H9 (cell line): Measurements from ENCODE around the gene NEK5. TPM values are rescaled to one million over a fixed set of nuclear protein-coding genes. Genes with fewer than 3 reads are reported as not detected.

Experiments used
- DNase-seq: peaks from one replicate; pipeline ENCODE4 v3.0.0-alpha.2; 2017
- H2AFZ ChIP-seq: one replicate; pipeline ENCODE4 v1.6.1; 2013; ENCODE audit warnings: mild to moderate bottlenecking, low read length, control low read depth, moderate library complexity
- H2AK5ac ChIP-seq: 2 replicates; pipeline ENCODE4 v1.6.1; 2013; ENCODE audit warnings: low read length, control low read depth, mixed read lengths; ENCODE audit not compliant: insufficient read length
- H2BK120ac ChIP-seq: one replicate; pipeline ENCODE4 v1.6.1; 2013; ENCODE audit warnings: low read depth, mild to moderate bottlenecking, low read length, control low read depth, inconsistent platforms; ENCODE audit not compliant: poor library complexity, severe bottlenecking
- H2BK12ac ChIP-seq: 2 replicates; pipeline ENCODE4 v1.6.1; 2013; ENCODE audit warnings: low read length, control low read depth, mixed read lengths, low read depth; ENCODE audit not compliant: insufficient read length
- H2BK15ac ChIP-seq: 2 replicates; pipeline ENCODE4 v1.6.1; 2013; ENCODE audit warnings: low read depth, low read length, control low read depth
- H2BK20ac ChIP-seq: one replicate; pipeline ENCODE4 v1.6.1; 2013; ENCODE audit warnings: low read depth, mild to moderate bottlenecking, low read length, control low read depth, inconsistent platforms; ENCODE audit not compliant: poor library complexity, severe bottlenecking
- H2BK5ac ChIP-seq: 2 replicates; pipeline ENCODE4 v1.6.1; 2013; ENCODE audit warnings: low read length, control low read depth, mixed read lengths; ENCODE audit not compliant: insufficient read length
- H3K14ac ChIP-seq: 2 replicates; pipeline ENCODE4 v1.6.1; 2013; ENCODE audit warnings: low read length, control low read depth; ENCODE audit not compliant: insufficient read depth
- H3K18ac ChIP-seq: 2 replicates; pipeline ENCODE4 v1.6.1; 2013; ENCODE audit warnings: low read depth, mild to moderate bottlenecking, mixed read lengths, low read length, control low read depth; ENCODE audit not compliant: insufficient read length
- H3K23ac ChIP-seq: 2 replicates; pipeline ENCODE4 v1.6.1; 2013; ENCODE audit warnings: low read length, control low read depth, mixed read lengths, low read depth; ENCODE audit not compliant: insufficient read length
- H3K23me2 ChIP-seq: 2 replicates; pipeline ENCODE4 v1.6.1; 2013; ENCODE audit warnings: low read depth, mild to moderate bottlenecking, mixed read lengths, low read length, control low read depth; ENCODE audit not compliant: insufficient read length, poor library complexity, severe bottlenecking
- H3K27ac ChIP-seq: 2 replicates; pipeline ENCODE4 v1.5.1; 2013; ENCODE audit warnings: low read length, control low read depth, mixed read lengths, low read depth; ENCODE audit not compliant: insufficient read length
- H3K27me3 ChIP-seq: 2 replicates; pipeline ENCODE4 v1.6.1; 2013; ENCODE audit warnings: low read length, control low read depth, inconsistent platforms; ENCODE audit not compliant: insufficient read depth
- H3K4ac ChIP-seq: 2 replicates; pipeline ENCODE4 v1.6.1; 2013; ENCODE audit warnings: low read depth, mild to moderate bottlenecking, control low read depth, inconsistent platforms, low read length, moderate library complexity
- H3K4me1 ChIP-seq: 2 replicates; pipeline ENCODE4 v1.6.1; 2013; ENCODE audit warnings: low read length, control low read depth, inconsistent platforms; ENCODE audit not compliant: insufficient read depth
- H3K4me2 ChIP-seq: 2 replicates; pipeline ENCODE4 v1.6.1; 2013; ENCODE audit warnings: low read length, control low read depth, mixed read lengths; ENCODE audit not compliant: insufficient read length, insufficient read depth
- H3K56ac ChIP-seq: 2 replicates; pipeline ENCODE4 v1.6.1; 2013; ENCODE audit warnings: low read depth, mild to moderate bottlenecking, mixed read lengths, low read length, control low read depth; ENCODE audit not compliant: insufficient read length
- H3K79me1 ChIP-seq: 2 replicates; pipeline ENCODE4 v1.6.1; 2013; ENCODE audit warnings: low read depth, mild to moderate bottlenecking, moderate library complexity, low read length, control low read depth, inconsistent platforms; ENCODE audit not compliant: insufficient read depth, poor library complexity, severe bottlenecking
- H3K79me2 ChIP-seq: 2 replicates; pipeline ENCODE4 v1.6.1; 2013; ENCODE audit warnings: low read length, control low read depth, inconsistent platforms; ENCODE audit not compliant: insufficient read depth
- H3K9ac ChIP-seq: 2 replicates; pipeline ENCODE4 v1.6.1; 2013; ENCODE audit warnings: low read length, control low read depth, mixed read lengths; ENCODE audit not compliant: insufficient read length; ENCODE audit errors: extremely low read depth
- H3K9me3 ChIP-seq: one replicate; pipeline ENCODE4 v1.6.1; 2013; ENCODE audit warnings: low read depth, low read length, inconsistent platforms; ENCODE audit not compliant: control insufficient read depth
- H3T11ph ChIP-seq: one replicate; pipeline ENCODE4 v1.6.1; 2013; ENCODE audit warnings: mild to moderate bottlenecking, low read length, control low read depth, inconsistent platforms
- H4K20me1 ChIP-seq: one replicate; pipeline ENCODE4 v1.6.1; 2013; ENCODE audit not compliant: control insufficient read depth, insufficient read length, insufficient read depth
- H4K5ac ChIP-seq: 2 replicates; pipeline ENCODE4 v1.6.1; 2013; ENCODE audit warnings: low read depth, mild to moderate bottlenecking, mixed read lengths, low read length, control low read depth; ENCODE audit not compliant: insufficient read length
- H4K8ac ChIP-seq: replicated peaks from 2 replicates; pipeline ENCODE4 v1.6.1; 2013; ENCODE audit warnings: low read length, control low read depth, mixed read lengths, low read depth; ENCODE audit not compliant: insufficient read length
- H4K91ac ChIP-seq: 2 replicates; pipeline ENCODE4 v1.6.1; 2013; ENCODE audit warnings: low read depth, mild to moderate bottlenecking, moderate library complexity, mixed read lengths, low read length, control low read depth; ENCODE audit not compliant: insufficient read length
- H3K27ac Mint-ChIP-seq, 3 experiments: 2 replicates in 2 of 3; 3 replicates in 1 of 3; pipeline ENCODE4 v1.8.0; 2020 to 2021; ENCODE audit warnings: mixed read lengths in 3 of 3, mild to moderate bottlenecking in 1 of 3, moderate library complexity in 1 of 3
- H3K27me3 Mint-ChIP-seq: 2 replicates; pipeline ENCODE4 v1.8.0; 2021; ENCODE audit warnings: low read depth, mild to moderate bottlenecking, moderate library complexity, mixed read lengths
- H3K36me3 Mint-ChIP-seq, 3 experiments: 2 replicates in 2 of 3; 3 replicates in 1 of 3; pipeline ENCODE4 v1.8.0; 2020 to 2021; ENCODE audit warnings: low read depth in 3 of 3, mixed read lengths in 3 of 3; ENCODE audit not compliant: insufficient read depth in 1 of 3
- H3K4me1 Mint-ChIP-seq, 2 experiments: 2 replicates each; pipeline ENCODE4 v1.8.0; 2020; ENCODE audit warnings: mixed read lengths in 2 of 2
- H3K4me3 Mint-ChIP-seq, 2 experiments: 2 replicates in 1 of 2; 3 replicates in 1 of 2; pipeline ENCODE4 v1.8.0; 2020 to 2021; ENCODE audit warnings: mild to moderate bottlenecking in 2 of 2, mixed read lengths in 2 of 2, moderate library complexity in 1 of 2
- H3K9me3 Mint-ChIP-seq, 2 experiments: 2 replicates in 1 of 2; 3 replicates in 1 of 2; pipeline ENCODE4 v1.8.0; 2020; ENCODE audit warnings: mild to moderate bottlenecking in 2 of 2, mixed read lengths in 2 of 2, moderate library complexity in 1 of 2
- WGBS: extraction: QIAGEN DNeasy Blood & Tissue Kit; methylation state at CpG from one replicate; pipeline ENCODE4 v1.1.7; 2013; ENCODE audit warnings: missing lambda C conversion rate, low lambda C conversion rate, mixed read lengths; ENCODE audit not compliant: insufficient read length; ENCODE audit errors: extremely low coverage; 5-methylcytosine and 5-hydroxymethylcytosine counted together
- total RNA-seq: library from RNA; stranded (reverse); gene quantifications from 2 replicates; pipeline ENCODE4 v1.2.1, GENCODE V29; 2021
- TF ChIP-seq, protein P1 (sequence below): fragments of 200-600 bp; sonication (generic); conservative IDR thresholded peaks from 3 replicates; pipeline ENCODE4 v1.8.0; 2021; ENCODE audit warnings: antibody characterized with exemption, mild to moderate bottlenecking

NEK5 gene
- total RNA-seq, 1 experiment from 2014 or later, result 0.26 TPM

GRCh38 chr13:52161181-52161646, 32.3 kb upstream of the NEK5 start:
- Histone ChIP-seq H3K9me3 (no peaks in the 10 kb centered on the region), H3K4ac (no peak overlapping the region), H3K4me1 (peaks cover 3% of the 10 kb centered on the region; the same call in 1 of the 2 replicates), H3K23ac (no peak overlapping the region), H3K56ac (no peak overlapping the region), H4K91ac (no peak overlapping the region), H2BK120ac (no peak overlapping the region), H3T11ph (no peak overlapping the region), H4K20me1 (no peaks in the 10 kb centered on the region), H3K79me1 (no peaks in the 10 kb centered on the region), H3K23me2 (peaks cover 5% of the 10 kb centered on the region), H3K79me2 (no peaks in the 10 kb centered on the region), H3K9ac (no peak overlapping the region), H4K8ac (no peak overlapping the region), H2AFZ (no peak overlapping the region), H4K5ac (no peak overlapping the region), H2BK12ac (no peak overlapping the region), H2BK20ac (no peak overlapping the region), H3K4me2 (no peak overlapping the region), H2BK5ac (no peak overlapping the region), H3K14ac (no peak overlapping the region), H3K27ac (no peak overlapping the region), H3K27me3 (no peaks in the 10 kb centered on the region; the same call in 1 of the 2 replicates), H3K18ac (no peak overlapping the region), H2AK5ac (no peak overlapping the region), H2BK15ac (no peak overlapping the region)
- no CpG with 5 or more reads among the region's 3 CpGs for WGBS
- Mint-ChIP-seq H3K27me3 (peaks cover 12% of the 10 kb centered on the region), H3K4me3 (no peak overlapping the region), H3K9me3 (peaks cover 0 to 6% of the 10 kb centered on the region in 2 experiments; a peak in 3 of 5 replicates), H3K27ac (no peak overlapping the region), H3K4me1 (peaks cover 30 to 36% of the 10 kb centered on the region in 2 experiments), H3K36me3 (peaks cover 4 to 10% (median 5%) of the 10 kb centered on the region in 3 experiments; a peak in 6 of 7 replicates)
- no peak for DNase-seq
- TF ChIP-seq, protein P1, sequence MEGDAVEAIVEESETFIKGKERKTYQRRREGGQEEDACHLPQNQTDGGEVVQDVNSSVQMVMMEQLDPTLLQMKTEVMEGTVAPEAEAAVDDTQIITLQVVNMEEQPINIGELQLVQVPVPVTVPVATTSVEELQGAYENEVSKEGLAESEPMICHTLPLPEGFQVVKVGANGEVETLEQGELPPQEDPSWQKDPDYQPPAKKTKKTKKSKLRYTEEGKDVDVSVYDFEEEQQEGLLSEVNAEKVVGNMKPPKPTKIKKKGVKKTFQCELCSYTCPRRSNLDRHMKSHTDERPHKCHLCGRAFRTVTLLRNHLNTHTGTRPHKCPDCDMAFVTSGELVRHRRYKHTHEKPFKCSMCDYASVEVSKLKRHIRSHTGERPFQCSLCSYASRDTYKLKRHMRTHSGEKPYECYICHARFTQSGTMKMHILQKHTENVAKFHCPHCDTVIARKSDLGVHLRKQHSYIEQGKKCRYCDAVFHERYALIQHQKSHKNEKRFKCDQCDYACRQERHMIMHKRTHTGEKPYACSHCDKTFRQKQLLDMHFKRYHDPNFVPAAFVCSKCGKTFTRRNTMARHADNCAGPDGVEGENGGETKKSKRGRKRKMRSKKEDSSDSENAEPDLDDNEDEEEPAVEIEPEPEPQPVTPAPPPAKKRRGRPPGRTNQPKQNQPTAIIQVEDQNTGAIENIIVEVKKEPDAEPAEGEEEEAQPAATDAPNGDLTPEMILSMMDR, result no peak
